Measurements from ENCODE around the gene MAN2A2. TPM values are rescaled to one million over a fixed set of nuclear protein-coding genes. Genes with fewer than 3 reads are reported as not detected.
"Not testable (repeated sequence)": the region's sequence is repeated elsewhere in the genome, so short reads cannot be mapped to it uniquely, and the experiment has no call there.

Gene MAN2A2
- total RNA-seq, 1 donor from 2014 or later: 257 TPM

DNA sequence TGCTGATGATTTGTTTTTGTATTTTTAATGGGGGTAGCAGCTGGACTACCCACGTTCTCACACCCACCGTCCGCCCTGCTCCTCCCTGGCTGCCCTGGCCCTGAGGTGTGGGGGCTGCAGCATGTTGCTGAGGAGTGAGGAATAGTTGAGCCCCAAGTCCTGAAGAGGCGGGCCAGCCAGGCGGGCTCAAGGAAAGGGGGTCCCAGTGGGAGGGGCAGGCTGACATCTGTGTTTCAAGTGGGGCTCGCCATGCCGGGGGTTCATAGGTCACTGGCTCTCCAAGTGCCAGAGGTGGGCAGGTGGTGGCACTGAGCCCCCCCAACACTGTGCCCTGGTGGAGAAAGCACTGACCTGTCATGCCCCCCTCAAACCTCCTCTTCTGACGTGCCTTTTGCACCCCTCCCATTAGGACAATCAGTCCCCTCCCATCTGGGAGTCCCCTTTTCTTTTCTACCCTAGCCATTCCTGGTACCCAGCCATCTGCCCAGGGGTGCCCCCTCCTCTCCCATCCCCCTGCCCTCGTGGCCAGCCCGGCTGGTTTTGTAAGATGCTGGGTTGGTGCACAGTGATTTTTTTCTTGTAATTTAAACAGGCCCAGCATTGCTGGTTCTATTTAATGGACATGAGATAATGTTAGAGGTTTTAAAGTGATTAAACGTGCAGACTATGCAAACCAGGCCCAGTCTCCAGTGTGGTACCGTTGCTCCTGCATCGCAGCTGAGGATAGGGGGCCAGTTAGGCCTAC lies 20.1 kb upstream of the MAN2A2 start:
- intact Hi-C loops (cut with micrococcal nuclease): no loop called here

DNA sequence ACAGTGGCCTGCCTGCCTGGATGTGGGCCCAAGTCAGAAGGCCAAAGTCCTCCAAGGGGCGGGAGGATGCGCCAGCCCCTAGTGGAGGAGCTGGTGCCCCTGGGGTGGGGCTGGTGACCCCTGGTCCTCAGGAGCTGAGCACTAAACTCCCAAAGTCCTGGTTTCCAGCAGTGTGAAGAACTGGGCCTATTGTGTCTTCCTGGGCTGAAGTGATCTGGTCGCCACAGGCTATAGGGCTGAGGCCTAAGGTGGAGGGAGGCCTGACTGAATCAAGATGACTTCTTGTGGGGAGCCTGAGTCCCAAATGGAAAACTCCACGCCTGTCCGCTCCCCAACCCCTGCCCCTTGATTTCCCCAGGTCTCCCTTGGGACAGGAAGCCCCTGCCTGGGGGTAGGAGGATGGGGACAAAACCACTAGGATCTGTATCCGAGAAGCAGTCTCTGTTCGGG lies 19.6 kb upstream of the MAN2A2 start:
- intact Hi-C loops (cut with micrococcal nuclease): no loop called here

GRCh38 chr15:90883976-90884718 lies 19.0 kb upstream of the MAN2A2 start, which contains the start of gene FES:
TSS of gene FES (plus strand) at chr15:90884504. CDS start at chr15:90885046, 542 bp downstream.
- intact Hi-C loops (cut with micrococcal nuclease): no loop called here

DNA sequence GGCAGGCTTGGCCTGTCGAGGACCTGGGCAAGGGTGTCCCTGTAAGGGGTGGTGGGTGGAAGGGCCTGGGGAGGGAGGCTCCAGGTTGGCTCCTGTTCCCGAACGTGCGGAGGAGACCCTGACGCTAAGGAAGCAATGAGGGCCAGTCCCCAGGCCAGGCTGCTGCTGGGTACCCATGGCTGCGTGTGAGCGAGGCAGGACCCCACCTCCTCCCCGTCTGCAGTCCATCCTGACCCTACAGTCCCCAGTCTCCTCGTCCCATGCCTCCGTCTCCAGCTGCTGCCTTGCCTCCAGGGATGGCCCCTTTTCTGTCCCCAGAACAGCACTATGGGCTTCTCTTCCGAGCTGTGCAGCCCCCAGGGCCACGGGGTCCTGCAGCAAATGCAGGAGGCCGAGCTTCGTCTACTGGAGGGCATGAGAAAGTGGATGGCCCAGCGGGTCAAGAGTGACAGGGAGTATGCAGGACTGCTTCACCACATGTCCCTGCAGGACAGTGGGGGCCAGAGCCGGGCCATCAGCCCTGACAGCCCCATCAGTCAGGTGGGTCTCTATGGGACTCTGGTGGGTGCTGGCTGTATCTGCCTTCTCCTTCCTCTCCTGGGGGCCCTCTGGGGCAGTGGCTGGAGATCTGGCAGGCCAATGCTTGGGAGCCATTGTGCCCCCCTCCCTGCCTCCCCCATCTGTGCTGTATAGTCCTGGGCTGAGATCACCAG lies 18.2 kb upstream of the MAN2A2 start:
- intact Hi-C loops (cut with micrococcal nuclease): loop anchor here (5.0 kb wide), 1 partner anchor 403 kb away; no protein-coding TSS in a partner anchor

GRCh38 chr15:90885432-90886290 lies 17.4 kb upstream of the MAN2A2 start:
- intact Hi-C loops (cut with micrococcal nuclease): loop anchor here (1.0 to 5.0 kb wide), 5 partner anchors 10 to 565 kb away; partner anchors contain the start of gene BLM

DNA sequence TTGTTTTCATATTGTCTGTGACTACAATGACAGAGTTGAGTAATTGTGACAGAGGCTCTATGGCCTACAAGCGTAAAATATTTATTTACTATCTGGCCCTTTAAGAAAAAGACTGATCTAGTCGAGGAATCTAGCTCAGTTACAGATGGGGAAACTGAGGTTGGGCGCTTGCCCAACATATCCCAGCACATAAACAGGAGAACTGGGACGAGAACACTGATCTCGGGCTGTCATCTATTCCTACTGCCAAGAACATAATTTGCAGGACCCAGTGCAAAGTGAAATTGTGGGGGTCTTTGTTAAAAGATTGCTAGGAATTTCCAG lies 16.8 kb upstream of the MAN2A2 start:
- intact Hi-C loops (cut with micrococcal nuclease): loop anchor here (1.0 to 5.0 kb wide), 5 partner anchors 11 to 566 kb away; partner anchors contain the start of gene BLM

- intact Hi-C loops (cut with micrococcal nuclease): loop anchor here (5.0 kb wide), 1 partner anchor 405 kb away; no protein-coding TSS in a partner anchor
These were observed 16.0 kb upstream of the MAN2A2 start for GRCh38 chr15:90887037-90887481.

DNA sequence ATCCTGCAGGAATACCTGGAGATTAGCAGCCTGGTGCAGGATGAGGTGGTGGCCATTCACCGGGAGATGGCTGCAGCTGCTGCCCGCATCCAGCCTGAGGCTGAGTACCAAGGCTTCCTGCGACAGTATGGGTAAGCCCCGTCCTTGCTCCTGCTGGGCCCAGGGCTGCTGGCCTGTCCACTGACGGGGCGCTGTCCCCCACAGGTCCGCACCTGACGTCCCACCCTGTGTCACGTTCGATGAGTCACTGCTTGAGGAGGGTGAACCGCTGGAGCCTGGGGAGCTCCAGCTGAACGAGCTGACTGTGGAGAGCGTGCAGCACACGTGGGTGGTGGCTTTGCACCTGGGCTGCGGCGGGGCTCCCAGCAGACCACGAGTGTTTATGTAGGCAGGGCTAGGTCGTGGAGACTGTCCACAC lies 13.8 kb upstream of the MAN2A2 start:
- intact Hi-C loops (cut with micrococcal nuclease): loop anchor here (5.0 kb wide), 1 partner anchor 407 kb away; no protein-coding TSS in a partner anchor

DNA sequence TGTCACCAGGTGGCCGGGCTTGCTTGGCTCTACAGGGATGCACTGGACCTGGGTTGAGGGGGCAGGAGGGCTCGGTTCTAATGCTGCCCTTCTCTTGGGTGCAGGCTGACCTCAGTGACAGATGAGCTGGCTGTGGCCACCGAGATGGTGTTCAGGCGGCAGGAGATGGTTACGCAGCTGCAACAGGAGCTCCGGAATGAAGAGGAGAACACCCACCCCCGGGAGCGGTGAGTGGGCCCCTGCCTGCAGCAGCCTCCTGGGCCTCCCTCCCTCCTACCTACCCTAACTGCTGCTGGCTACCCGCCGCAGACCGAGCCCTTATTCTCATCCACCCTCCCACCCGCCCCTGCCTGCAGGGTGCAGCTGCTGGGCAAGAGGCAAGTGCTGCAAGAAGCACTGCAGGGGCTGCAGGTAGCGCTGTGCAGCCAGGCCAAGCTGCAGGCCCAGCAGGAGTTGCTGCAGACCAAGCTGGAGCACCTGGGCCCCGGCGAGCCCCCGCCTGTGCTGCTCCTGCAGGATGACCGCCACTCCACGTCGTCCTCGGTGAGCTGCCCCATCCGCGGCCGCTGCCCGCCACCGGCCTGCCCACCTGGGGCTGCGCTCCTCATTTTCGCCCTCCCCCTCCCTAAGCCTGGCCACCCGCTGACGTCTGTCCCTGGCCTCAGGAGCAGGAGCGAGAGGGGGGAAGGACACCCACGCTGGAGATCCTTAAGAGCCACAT lies 13.2 kb upstream of the MAN2A2 start:
- intact Hi-C loops (cut with micrococcal nuclease): loop anchor here (5.0 kb wide), 1 partner anchor 408 kb away; no protein-coding TSS in a partner anchor

DNA sequence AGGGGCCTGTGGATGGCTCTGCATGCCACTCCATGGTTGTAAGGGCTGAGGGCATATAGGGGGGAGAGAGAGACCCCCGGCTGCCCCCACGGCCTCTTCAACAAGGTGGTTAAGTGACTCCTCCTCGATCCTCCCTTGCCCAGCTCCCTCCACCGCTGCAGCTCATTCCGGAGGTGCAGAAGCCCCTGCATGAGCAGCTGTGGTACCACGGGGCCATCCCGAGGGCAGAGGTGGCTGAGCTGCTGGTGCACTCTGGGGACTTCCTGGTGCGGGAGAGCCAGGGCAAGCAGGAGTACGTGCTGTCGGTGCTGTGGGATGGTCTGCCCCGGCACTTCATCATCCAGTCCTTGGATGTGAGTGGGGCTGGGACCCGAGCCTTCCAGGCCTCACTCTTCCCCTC lies 12.3 kb upstream of the MAN2A2 start:
- intact Hi-C loops (cut with micrococcal nuclease): no loop called here

DNA sequence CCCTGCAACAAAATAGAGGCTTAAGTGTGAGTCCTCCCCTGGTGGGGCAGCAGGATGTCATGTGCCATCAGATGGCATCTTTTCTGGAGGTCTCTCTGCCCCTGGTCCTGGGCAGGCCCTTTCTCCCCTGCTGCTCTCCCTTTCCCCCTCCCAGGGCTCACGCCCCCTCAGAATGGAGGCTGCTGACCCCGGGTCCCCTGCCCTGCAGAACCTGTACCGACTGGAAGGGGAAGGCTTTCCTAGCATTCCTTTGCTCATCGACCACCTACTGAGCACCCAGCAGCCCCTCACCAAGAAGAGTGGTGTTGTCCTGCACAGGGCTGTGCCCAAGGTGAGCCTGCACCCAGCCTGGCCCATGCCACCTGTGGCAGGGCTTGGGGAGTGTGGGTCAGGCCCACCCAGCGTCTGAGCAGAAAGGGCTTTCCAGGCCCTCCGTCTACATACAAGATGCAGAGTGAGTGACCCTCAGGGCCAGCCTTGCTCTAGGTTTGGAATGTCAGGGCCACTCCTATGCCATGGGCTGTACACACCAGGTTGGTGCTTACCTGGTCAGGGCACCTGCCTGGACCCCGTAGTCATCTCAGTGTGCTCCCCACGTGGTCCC lies 11.7 kb upstream of the MAN2A2 start:
- intact Hi-C loops (cut with micrococcal nuclease): no loop called here

DNA sequence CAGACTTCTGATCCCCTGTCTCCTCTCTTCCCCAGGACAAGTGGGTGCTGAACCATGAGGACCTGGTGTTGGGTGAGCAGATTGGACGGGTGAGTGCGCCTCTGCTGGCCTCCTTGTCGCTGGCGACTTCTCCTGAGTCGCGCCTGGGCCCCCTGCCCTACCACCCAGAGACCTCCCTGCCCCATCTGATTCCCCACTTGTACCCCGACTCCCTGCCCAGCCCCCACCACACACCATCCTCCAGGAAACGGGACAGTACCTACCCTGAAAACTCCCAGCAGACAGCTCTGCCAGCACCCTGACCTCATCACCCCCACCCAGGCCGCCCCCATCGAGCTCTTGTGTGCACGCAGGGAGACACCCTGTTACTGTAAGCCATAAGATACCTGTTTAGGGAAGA lies 11.1 kb upstream of the MAN2A2 start:
- intact Hi-C loops (cut with micrococcal nuclease): no loop called here

DNA sequence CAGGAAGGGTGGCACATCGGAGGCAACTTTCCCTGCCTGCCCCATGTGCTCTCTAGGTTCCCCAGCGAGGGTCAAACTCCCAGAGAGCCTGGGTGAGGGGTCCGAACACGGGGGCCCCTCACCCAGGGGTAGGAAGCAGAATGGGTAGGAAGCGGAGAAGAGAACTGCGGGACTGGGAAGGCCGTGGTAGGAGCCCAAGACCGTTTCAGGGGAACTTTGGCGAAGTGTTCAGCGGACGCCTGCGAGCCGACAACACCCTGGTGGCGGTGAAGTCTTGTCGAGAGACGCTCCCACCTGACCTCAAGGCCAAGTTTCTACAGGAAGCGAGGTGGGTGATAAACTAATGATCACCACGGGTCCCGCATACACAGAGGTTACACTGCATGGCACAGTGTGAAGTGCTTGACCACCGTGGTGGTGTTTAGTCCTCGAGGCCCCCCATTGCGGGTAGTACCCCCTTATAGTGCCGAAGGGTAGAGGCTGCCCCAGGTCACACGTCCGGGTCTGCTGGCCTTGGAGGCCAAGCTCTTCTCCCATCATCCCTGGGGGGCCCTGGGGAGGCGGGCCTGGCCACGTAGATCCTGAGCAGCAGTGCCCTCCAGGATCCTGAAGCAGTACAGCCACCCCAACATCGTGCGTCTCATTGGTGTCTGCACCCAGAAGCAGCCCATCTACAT lies 10.5 kb upstream of the MAN2A2 start:
- intact Hi-C loops (cut with micrococcal nuclease): no loop called here

DNA sequence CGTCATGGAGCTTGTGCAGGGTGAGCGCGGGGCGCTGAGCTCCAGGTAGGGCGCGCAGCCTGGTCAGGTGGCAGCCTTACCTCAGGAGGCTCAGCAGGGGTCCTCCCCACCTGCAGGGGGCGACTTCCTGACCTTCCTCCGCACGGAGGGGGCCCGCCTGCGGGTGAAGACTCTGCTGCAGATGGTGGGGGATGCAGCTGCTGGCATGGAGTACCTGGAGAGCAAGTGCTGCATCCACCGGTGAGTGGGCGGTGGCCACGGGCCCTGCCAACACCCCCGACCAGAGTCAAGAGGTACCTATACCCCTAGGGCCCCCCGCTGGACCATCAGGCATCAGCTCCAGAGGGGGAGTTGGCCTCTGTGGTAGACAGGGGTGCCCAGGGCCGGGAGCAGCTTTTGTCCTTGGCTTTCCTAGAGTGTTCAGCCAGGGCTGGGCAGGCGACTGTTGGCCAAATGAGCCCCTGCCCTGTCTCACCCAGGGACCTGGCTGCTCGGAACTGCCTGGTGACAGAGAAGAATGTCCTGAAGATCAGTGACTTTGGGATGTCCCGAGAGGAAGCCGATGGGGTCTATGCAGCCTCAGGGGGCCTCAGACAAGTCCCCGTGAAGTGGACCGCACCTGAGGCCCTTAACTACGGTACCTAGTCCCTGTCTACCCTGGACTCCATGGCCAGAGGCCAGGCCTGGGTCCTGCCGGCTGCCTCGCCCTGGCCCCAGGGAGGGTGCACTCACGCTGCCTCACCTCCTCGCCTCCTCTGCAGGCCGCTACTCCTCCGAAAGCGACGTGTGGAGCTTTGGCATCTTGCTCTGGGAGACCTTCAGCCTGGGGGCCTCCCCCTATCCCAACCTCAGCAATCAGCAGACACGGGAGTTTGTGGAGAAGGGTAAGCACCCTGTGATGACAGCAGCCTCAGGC lies 9.7 kb upstream of the MAN2A2 start:
- intact Hi-C loops (cut with micrococcal nuclease): no loop called here

DNA sequence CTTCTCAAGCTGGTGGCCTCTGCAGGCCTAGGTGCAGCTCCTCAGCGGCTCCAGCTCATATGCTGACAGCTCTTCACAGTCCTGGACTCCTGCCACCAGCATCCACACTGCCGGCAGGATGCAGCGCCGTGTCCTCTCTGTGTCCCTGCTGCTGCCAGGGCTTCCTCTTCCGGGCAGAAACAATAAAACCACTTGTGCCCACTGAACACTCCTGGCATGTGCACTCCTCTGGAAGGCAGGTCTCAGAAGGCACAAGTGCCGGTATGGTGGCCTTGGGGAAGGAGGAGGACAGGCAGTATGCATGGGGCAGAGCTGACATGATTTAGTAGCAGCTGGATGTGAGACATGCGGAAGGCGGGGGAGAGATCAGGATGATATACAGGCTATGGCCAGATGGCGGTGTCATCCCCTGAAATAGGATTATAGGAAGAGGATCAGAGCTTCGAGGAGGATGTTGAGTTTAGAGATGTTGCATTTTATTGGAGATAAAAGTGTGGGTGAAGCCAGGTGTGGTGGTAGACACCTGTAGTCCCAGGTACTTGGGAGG lies 7.5 kb upstream of the MAN2A2 start:
- intact Hi-C loops (cut with micrococcal nuclease): no loop called here

DNA sequence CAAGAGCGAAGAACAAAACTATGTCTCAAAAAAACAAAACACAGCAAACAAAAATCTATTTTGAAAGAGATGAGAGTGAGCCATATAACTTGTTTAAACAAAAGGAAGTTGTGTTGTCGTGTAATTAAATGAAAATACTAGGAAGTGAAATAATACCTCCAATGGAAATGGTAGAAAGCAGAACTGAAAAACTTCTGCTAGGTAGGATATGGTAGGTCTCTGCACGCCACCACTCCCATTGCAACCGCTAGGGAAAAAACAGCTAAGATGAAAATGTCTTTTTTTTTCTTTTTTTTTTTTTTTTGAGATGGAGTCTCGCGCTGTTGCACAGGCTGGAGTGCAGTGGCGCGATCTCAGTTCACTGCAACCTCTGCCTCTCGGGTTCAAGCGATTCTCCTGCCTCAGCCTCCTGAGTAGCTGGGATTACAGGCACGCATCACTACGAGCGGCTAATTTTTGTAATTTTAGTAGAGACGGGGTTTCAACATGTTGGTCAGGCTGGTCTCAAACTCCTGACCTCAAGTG lies 5.9 kb upstream of the MAN2A2 start:
- intact Hi-C loops (cut with micrococcal nuclease): not testable (repeated sequence)
